IMR-90 (cell line): ENCODE measurements around the gene SYCP2. TPM values are rescaled to one million over a fixed set of nuclear protein-coding genes. Genes with fewer than 3 reads are reported as not detected.

Experiments
- ATAC-seq: fragments of 200-7000 bp; cut with Tn5 transposase; 2 replicates; pipeline ENCODE4 v1.9.1; 2020; ENCODE audit warnings: low read depth, mild to moderate bottlenecking, moderate library complexity
- BruUV-seq: library from RNA; stranded (reverse); fragments of 400-500 nt; replicated peaks from 2 replicates; lab custom pipeline; 2021; lab: Mats Ljungman, UMichigan
- CTCF ChIA-PET: fragments of 300-600 bp; formaldehyde crosslinking; extraction: SDS; loops from one replicate; lab custom pipeline; 2021; ENCODE audit warnings: antibody characterized with exemption; lab: Yijun Ruan, JAX
- POLR2A ChIA-PET: fragments of 300-600 bp; sonication (Branson Sonifier 250); formaldehyde crosslinking; loops from one replicate; lab custom pipeline; 2022; ENCODE audit warnings: antibody characterized with exemption; ENCODE audit not compliant: unreplicated experiment; lab: Charles Lee
- DNase-seq: peaks from one replicate; pipeline ENCODE4 v3.0.0; 2013
- H2AFZ ChIP-seq: replicated peaks from 2 replicates; pipeline ENCODE3; 2013; ENCODE audit warnings: low read length, mild to moderate bottlenecking; ENCODE audit not compliant: poor library complexity
- H2AK5ac ChIP-seq: 2 replicates; pipeline ENCODE4 v1.6.1; 2013; ENCODE audit warnings: low read depth, low read length, inconsistent platforms
- H2AK9ac ChIP-seq: replicated peaks from 2 replicates; pipeline ENCODE3; 2013; ENCODE audit warnings: mild to moderate bottlenecking, low read depth, low read length, moderate library complexity; ENCODE audit not compliant: poor library complexity
- H2BK120ac ChIP-seq: 2 replicates; pipeline ENCODE4 v1.6.1; 2013; ENCODE audit warnings: low read depth, low read length, inconsistent platforms
- H2BK15ac ChIP-seq: 3 replicates; pipeline ENCODE4 v1.6.1; 2013; ENCODE audit warnings: low read depth, low read length, inconsistent platforms
- H2BK20ac ChIP-seq: 2 replicates; pipeline ENCODE4 v1.6.1; 2013; ENCODE audit warnings: low read depth, mild to moderate bottlenecking, inconsistent platforms, low read length, moderate library complexity
- H2BK5ac ChIP-seq: 2 replicates; pipeline ENCODE4 v1.6.1; 2013; ENCODE audit warnings: mild to moderate bottlenecking, low read depth, low read length, inconsistent platforms; ENCODE audit not compliant: poor library complexity, severe bottlenecking
- H3K14ac ChIP-seq: replicated peaks from 2 replicates; pipeline ENCODE4 v1.6.1; 2013; ENCODE audit warnings: low read depth, low read length, inconsistent platforms
- H3K18ac ChIP-seq: 2 replicates; pipeline ENCODE4 v1.6.1; 2013; ENCODE audit warnings: low read depth, low read length, control low read depth
- H3K23ac ChIP-seq: 2 replicates; pipeline ENCODE4 v1.6.1; 2013; ENCODE audit warnings: low read depth, low read length, inconsistent platforms
- H3K27ac ChIP-seq: 2 replicates; pipeline ENCODE4 v1.5.1; 2013; ENCODE audit warnings: mild to moderate bottlenecking, control low read depth, low read length; ENCODE audit not compliant: insufficient read depth
- H3K27me3 ChIP-seq: 2 replicates; pipeline ENCODE4 v1.6.1; 2013; ENCODE audit warnings: low read length; ENCODE audit not compliant: control insufficient read depth, insufficient read depth
- H3K36me3 ChIP-seq: 2 replicates; pipeline ENCODE4 v1.6.1; 2013; ENCODE audit warnings: low read length, mixed read lengths; ENCODE audit not compliant: control insufficient read depth, insufficient read depth
- H3K4ac ChIP-seq: 2 replicates; pipeline ENCODE4 v1.6.1; 2013; ENCODE audit warnings: low read depth, low read length, inconsistent platforms
- H3K4me1 ChIP-seq: 2 replicates; pipeline ENCODE4 v1.6.1; 2013; ENCODE audit warnings: low read length, mixed read lengths; ENCODE audit not compliant: control insufficient read depth, insufficient read depth
- H3K4me2 ChIP-seq: 2 replicates; pipeline ENCODE4 v1.6.1; 2013; ENCODE audit warnings: low read depth, mild to moderate bottlenecking, control low read depth, low read length, moderate library complexity
- H3K4me3 ChIP-seq: 2 replicates; pipeline ENCODE4 v1.5.1; 2013; ENCODE audit warnings: low read depth, mild to moderate bottlenecking, control low read depth, low read length, moderate library complexity; ENCODE audit not compliant: insufficient read depth
- H3K56ac ChIP-seq: 2 replicates; pipeline ENCODE4 v1.6.1; 2013; ENCODE audit warnings: low read length, inconsistent platforms; ENCODE audit not compliant: insufficient read depth; ENCODE audit errors: extremely low read depth
- H3K79me1 ChIP-seq, 2 experiments: 2 replicates each; pipeline ENCODE4 v1.6.1; 2013; ENCODE audit warnings: low read length in 2 of 2, inconsistent platforms in 1 of 2, low read depth in 1 of 2
- H3K9ac ChIP-seq: 2 replicates; pipeline ENCODE4 v1.6.1; 2013; ENCODE audit warnings: low read depth, low read length, control low read depth
- H3K9me1 ChIP-seq: 2 replicates; pipeline ENCODE4 v1.6.1; 2013; ENCODE audit warnings: low read length, inconsistent platforms; ENCODE audit not compliant: insufficient read depth
- H3K9me3 ChIP-seq: 2 replicates; pipeline ENCODE4 v1.6.1; 2013; ENCODE audit warnings: low read length; ENCODE audit not compliant: control insufficient read depth, insufficient read depth
- H4K20me1 ChIP-seq: 2 replicates; pipeline ENCODE4 v1.6.1; 2013; ENCODE audit warnings: low read length, inconsistent platforms; ENCODE audit not compliant: insufficient read depth
- H4K5ac ChIP-seq: 2 replicates; pipeline ENCODE4 v1.6.1; 2013; ENCODE audit warnings: mild to moderate bottlenecking, low read depth, low read length, control low read depth
- H4K8ac ChIP-seq, 2 experiments: 2 replicates each; pipeline ENCODE4 v1.6.1; 2013; ENCODE audit warnings: low read depth in 2 of 2, low read length in 2 of 2, control low read depth in 1 of 2, inconsistent platforms in 1 of 2
- H4K91ac ChIP-seq: 2 replicates; pipeline ENCODE4 v1.6.1; 2013; ENCODE audit warnings: low read depth, low read length, inconsistent platforms; ENCODE audit not compliant: insufficient read depth
- CEBPB ChIP-seq: IDR thresholded peaks from 2 replicates; pipeline ENCODE4 v1.6.1; 2012; ENCODE audit warnings: low read depth, low read length, improper control_type of control experiment
- CTCF ChIP-seq: conservative IDR thresholded peaks from 2 replicates; pipeline ENCODE4 v1.5.1; 2012; ENCODE audit warnings: mild to moderate bottlenecking, low read depth, low read length, improper control_type of control experiment
- RAD21 ChIP-seq: IDR thresholded peaks from 2 replicates; pipeline ENCODE4 v1.6.1; 2012; ENCODE audit warnings: low read length, improper control_type of control experiment
- WGBS, 2 experiments: methylation state at CpG; one replicate each; pipeline versions ENCODE4 v1.1.5 to v1.1.7; 2013; ENCODE audit warnings: missing lambda C conversion rate in 2 of 2; ENCODE audit not compliant: insufficient read length in 1 of 2; ENCODE audit errors: extremely low coverage in 2 of 2; 5-methylcytosine and 5-hydroxymethylcytosine counted together
- dilution Hi-C: fragments of 300-500 bp; cut with HindIII; formaldehyde crosslinking; loops from one replicate; pipeline ENCODE4 v1.14.3; 2018; ENCODE audit warnings: low sequenced_read_pairs; ENCODE audit not compliant: unreplicated experiment
- in situ Hi-C: fragments of 300-500 bp; cut with MboI; formaldehyde crosslinking; loops from 3 replicates; pipeline ENCODE4 v1.14.3; 2019; ENCODE audit warnings: low sequenced_read_pairs, inconsistent platforms, mixed read lengths
- intact Hi-C: fragments of 100-400 bp; cut with micrococcal nuclease; formaldehyde crosslinking; loops from 2 replicates; pipeline ENCODE4 v1.10.0; 2022
- polyA plus RNA-seq, 3 experiments: library from polyadenylated mRNA; depleted of rRNA; stranded (reverse); fragments of >200 nt; gene quantifications; 2 replicates each; pipeline ENCODE4 v1.2.3, GENCODE V29; 2012; ENCODE audit warnings: low replicate concordance in 1 of 3
- total RNA-seq: library from RNA; depleted of rRNA; stranded (reverse); fragments of >200 nt; gene quantifications from 2 replicates; pipeline ENCODE4 v1.2.3, GENCODE V29; 2012

The SYCP2 gene
- total and polyA plus RNA-seq, 2 of the 4 experiments (the other 2 are of a cell fraction) = 0.18 to 0.31 TPM

GRCh38 chr20:59903621-59904020 is 29.8 kb downstream of the SYCP2 start:
- no peak overlapping the region for H3K23ac ChIP-seq
- H3K9ac ChIP-seq = no peak overlapping the region
- H2BK120ac ChIP-seq = no peak overlapping the region
- intact Hi-C loops = no loop called here
- TF ChIP-seq CTCF (no peak), RAD21 (no peak), CEBPB (no peak)
- in situ Hi-C loops = no loop called here
- H3K4me3 ChIP-seq = no peak overlapping the region
- H2BK15ac ChIP-seq = no peak overlapping the region
- H4K91ac ChIP-seq = no peak overlapping the region
- ChIA-PET POLR2A (no interaction called here), CTCF (no interaction called here)
- H3K9me1 ChIP-seq = no peaks in the 10 kb centered on the region
- no peaks in the 10 kb centered on the region for H3K27me3 ChIP-seq
- H2AFZ ChIP-seq = no peak overlapping the region
- H4K5ac ChIP-seq = no peak overlapping the region
- no peak overlapping the region for H3K4ac ChIP-seq
- no CpG with 5 or more reads among the region's 1 CpG for WGBS, 2 experiments
- no peak for DNase-seq
- H3K4me2 ChIP-seq = no peak overlapping the region
- no peak overlapping the region for H3K27ac ChIP-seq
- no peak overlapping the region for H3K14ac ChIP-seq
- no peaks in the 10 kb centered on the region for H3K9me3 ChIP-seq
- H2AK5ac ChIP-seq = no peak overlapping the region
- H3K56ac ChIP-seq = no peak overlapping the region
- no peak overlapping the region for H2BK20ac ChIP-seq
- no peak overlapping the region for H4K8ac ChIP-seq
- H2BK5ac ChIP-seq = no peak overlapping the region
- H3K18ac ChIP-seq = no peak overlapping the region
- dilution Hi-C loops = no loop called here
- H3K79me1 ChIP-seq = no peaks in the 10 kb centered on the region
- no peak overlapping the region for H2AK9ac ChIP-seq
- no peaks in the 10 kb centered on the region for H4K20me1 ChIP-seq
- no TSS peak for BruUV-seq
- no peak for ATAC-seq
- no peaks in the 10 kb centered on the region for H3K36me3 ChIP-seq
- no peaks in the 10 kb centered on the region for H3K4me1 ChIP-seq
